A172 (cell line): ENCODE data around the gene FARP2. TPM values are rescaled to one million over a fixed set of nuclear protein-coding genes. Genes with fewer than 3 reads are reported as not detected.

Experiments
- DNase-seq: peaks from one replicate; pipeline ENCODE4 v3.0.0-alpha.2; 2015; ENCODE audit warnings: low spot score
- total RNA-seq: library from RNA; depleted of rRNA; stranded (reverse); fragments of >200 nt; shearing (Covaris generic); gene quantifications from 2 replicates; pipeline ENCODE4 v1.2.3, GENCODE V29; 2014; rRNA removed

The FARP2 gene
- total RNA-seq, 1 experiment from 2014 or later = 47.3 TPM

DNA sequence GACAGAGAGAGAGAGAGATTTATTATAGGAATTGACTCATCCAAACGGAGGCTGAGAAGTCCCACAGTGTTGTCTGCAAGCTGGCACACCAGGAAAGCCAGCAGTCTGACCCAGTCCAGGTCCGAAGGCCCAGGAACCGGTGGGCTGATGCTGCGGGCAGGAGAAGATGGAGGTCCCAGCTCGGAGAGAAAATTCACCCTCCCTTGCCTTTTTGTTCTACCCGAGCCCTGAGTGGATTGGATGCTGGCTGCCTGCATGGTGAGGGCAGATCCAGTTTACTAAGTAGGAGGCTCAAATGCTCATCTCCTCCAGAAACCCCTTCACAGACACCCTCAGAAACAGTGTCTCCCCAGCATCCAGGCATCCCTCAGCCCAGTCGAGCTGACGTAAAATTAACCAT is 174.5 kb downstream of the FARP2 start:
- no peak for DNase-seq

DNA sequence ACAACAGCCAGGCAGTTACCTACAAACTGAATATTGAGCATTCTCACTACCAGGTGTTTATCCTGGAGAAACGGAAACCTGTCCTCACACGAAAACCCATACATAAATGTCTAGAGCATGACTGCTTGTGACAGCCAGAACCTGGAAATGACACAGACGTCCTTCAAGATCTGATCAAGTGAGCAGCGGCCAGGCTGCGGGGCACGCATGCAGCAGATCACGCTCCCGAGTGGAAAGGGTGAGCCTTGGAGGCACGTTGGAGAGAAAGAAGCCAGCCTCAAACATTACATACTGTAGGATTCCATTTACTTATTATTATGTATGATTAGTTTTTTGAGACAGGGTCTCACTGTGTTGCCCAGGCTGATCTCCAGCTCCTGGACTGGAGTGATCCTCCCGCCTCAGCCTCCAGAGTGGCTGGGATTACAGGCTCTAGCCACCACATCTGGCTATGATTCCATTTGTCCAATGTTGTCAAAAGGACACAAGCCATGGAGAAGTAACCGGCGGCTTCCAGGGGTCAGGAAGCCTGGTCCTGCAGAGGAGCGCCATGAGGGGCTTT is 175.2 kb downstream of the FARP2 start:
- DNase-seq = no peak

DNA sequence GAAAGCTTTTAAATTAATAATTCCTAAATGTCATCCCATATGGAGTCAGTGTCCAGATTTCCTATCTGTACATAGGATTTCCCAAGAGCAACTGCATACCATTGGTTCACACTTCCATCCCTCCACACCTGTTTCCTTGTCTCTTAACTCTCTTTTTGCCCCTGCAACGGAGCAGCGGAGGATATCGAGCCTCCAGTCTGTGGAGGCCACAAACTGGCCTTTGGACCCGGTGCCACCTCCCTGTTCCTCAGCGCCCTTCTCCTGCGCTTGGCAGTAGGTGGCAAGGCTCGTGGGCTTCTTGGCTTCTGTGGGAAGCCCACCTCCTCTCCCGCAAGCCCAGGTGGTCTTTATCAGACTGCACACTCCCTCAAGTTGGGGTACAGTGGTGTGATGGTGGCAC is 176.1 kb downstream of the FARP2 start:
- no peak for DNase-seq

DNA sequence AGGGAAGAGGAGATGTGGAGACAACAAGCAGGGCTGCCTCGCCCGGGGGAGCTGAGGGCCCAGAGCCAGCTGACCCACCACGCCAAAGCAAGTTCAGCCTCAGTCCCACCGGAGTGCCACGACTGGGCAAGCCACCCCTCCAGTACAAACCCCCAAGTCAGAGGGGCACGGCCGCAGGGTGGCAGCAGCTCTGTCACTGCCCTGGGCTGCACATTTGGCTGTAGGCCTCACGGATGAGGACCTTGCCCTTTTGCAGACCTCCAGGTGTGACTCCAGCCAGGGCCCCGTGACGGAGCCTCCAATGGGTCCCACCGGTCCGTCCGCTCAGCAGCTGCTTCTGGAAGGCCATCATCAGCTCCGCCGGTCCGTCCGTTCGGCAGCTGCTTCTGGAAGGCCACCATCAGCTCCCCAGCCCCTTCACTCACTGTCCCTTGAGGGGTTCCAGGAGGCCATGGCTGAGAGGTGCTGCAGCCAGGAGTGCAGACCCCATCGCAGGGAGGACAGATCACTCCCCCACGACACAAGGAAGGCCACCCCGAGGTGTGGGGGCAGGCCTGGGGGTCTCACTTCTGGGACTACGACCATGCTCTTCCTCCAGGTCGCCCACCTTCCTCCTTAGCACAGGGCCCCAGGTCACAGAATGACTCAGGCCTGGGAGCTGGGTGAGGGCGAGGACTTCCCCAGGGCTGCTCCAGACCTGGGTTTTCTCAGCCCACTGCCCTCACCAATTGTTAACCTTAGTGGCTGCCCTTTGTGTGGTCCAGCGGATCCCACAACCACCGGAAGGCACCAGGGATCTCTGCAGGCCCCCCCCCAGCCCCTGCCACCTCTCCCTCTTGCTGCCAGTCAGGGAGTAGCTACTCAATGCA is 176.9 kb downstream of the FARP2 start:
- DNase-seq = no peak

DNA sequence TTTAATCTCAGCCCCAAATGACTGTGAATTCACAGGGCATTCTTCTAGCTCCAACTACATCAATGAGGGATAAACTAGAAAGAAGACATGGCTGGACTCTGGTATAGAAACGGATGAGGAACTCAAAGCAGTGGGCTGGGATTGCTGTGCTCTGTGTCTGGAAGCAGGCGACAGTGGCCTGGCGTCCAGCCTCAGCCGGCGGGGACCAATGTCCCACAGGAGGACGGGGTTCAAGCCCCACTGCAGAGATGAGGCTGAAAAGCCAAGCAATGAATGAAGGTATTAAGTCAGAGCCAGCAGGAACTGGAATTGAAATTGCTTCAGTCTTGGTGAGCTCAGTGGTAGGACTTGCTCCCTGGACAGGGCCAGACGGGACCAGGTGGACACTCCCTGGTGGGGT is 178.2 kb downstream of the FARP2 start:
- DNase-seq = no peak

DNA sequence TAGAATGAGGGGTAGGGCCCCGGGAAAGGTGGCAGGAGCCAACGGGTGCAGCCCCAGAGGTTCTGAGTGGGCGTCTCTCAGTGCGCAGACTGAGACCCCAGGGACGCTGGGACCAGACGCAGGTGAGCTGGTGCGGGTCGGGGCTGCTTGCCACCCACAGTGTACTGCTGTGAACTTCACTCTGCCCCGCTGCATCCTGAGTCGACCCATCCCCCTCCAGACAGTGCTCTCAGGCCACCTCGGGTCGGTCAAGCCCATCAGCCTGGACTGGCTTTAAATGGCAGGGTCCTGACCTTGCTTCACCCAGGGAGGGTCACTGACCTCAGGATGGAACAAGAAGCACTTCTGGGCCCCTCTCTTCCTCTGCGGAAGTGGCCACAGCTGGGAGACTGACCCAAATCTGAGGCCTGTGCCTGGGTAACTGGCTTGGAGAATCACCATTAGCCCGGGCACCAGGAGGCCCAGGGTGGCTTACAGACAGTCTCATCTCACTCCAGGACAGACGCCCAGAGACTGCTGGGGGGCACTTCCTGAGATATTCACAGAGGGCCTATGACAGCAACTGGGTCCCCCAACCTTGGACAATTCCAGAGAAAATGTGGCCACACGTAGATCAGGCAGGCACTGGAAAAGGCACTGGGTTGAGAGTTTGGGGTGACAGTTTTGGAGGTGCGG is 178.8 kb downstream of the FARP2 start:
- no peak for DNase-seq

DNA sequence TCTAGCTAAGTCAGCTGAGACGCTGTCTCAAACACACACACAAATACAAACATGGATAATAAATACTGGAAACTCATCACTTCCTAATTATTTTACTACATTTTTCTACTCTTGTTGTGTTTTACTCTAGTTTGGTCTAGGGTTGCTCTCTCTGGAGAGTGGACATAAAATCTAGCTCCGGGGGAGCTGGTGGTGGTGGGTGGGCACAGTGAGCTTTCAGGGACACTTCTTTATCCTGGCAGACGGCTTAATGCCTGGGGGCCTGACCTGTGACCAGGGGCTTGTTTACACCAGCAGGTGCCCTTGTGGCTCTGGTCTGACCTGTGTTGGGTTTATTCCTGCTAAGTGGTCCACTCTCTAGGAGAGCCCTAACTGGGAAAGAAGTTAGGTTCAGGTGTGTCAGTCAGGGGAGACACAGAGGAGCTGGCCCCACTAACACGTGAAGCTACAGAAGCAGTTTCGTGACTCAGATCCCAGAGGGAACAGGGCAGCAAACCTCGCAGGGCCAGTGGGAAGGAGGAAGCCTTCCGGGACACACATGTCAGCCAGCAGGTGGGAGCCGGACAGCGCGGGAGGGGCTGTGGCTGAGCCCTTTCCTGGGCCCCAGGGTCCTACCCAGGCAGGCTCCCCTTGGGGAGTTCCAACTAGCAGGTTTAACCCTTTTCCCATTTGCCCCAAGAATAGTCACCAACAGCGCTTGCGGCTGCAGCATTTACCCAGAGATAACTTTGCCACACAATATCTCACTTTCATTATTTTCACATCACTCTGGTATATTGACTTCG is 180.0 kb downstream of the FARP2 start:
- DNase-seq = no peak

DNA sequence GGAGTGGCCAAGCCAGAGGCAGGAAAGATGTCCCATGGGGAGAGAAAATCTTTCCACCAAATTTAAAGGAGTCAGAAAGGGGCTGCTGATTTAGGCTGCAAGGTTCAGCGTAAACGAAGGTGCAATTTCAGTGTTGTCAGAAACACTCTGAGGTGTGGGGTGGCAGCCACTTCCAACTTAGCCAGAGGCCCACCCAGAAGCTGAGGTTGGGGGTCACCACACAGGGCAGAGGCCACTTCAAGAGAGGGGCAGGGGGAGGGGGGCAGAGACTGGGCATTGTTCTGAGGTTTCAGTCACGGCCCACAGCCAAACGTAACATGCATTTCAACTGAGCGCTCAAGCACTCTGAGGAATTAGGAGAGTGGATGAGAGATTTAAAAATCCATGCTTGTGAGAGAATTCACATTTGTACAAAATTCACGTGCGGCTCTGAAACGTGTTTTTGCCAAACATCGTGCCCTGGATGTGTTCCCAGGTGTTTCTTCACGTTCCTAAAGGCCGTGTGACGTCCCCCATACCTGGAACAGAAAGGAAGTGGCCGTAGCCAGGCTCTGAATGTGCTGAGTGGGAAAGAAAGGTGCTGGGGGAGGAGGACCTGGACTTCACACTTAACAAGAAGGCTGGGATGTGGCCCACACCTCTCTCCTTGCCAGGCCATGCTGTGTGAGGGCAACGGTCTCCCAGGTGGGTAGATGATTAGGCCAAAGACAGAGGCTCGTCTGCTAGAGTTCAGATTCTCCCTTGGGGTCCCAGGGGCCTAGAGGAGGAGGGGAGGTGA is 182.9 kb downstream of the FARP2 start:
- DNase-seq = no peak

DNA sequence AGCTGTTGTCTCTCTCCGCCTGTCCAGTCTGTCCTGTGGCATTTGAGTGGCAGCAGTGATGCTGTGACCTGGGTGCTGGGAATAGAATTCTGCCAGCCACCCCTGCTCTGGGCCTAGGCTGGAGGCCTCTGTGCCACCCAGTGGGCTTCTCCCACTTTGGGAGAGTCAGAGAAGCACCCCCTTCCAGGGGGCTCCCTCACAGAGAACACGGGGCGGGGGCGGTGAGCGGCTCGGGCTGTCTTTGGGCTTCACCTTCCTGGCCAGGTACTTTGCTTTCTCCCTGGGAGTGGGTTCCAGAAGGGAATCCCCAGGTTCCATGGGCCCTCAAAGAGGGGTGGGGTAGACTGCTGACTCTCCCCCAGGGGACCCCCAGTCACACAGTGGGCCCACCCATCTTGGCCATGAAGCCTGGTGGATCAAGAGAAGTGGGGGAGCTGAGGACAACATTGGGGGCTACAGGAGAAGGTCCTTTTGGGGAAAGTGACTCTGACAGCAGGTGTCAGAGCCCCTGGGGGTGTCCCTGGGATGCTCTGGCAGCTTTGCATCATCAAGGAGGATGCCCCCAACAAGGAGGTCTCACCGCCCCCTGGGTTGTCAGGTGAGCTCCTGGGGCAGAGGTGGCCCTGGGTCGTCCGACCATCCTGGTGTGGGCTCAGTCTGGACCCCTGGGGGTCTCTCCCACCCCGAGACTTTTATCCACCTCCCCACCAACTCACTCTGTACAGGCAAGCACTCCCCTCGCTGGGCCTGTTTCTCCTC is 183.7 kb downstream of the FARP2 start:
- no peak for DNase-seq

DNA sequence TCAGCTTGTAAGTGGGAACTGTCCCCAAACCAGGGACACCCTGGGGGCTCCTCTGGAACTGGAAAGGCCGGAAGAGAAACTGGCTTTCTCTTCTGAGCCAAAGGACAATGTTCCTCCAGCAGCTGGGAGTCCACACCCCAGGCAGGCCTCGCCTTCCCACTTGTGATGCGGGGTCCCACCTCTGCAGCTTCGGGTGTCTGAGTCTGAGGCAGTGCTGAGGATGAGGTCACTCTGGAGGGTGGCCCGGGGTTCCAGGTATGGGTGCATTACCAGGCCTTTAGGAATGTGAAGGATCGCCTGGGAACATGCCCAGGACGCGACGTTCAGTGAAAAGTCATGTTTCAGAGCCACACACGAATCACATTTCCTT is 184.3 kb downstream of the FARP2 start:
- no peak for DNase-seq

DNA sequence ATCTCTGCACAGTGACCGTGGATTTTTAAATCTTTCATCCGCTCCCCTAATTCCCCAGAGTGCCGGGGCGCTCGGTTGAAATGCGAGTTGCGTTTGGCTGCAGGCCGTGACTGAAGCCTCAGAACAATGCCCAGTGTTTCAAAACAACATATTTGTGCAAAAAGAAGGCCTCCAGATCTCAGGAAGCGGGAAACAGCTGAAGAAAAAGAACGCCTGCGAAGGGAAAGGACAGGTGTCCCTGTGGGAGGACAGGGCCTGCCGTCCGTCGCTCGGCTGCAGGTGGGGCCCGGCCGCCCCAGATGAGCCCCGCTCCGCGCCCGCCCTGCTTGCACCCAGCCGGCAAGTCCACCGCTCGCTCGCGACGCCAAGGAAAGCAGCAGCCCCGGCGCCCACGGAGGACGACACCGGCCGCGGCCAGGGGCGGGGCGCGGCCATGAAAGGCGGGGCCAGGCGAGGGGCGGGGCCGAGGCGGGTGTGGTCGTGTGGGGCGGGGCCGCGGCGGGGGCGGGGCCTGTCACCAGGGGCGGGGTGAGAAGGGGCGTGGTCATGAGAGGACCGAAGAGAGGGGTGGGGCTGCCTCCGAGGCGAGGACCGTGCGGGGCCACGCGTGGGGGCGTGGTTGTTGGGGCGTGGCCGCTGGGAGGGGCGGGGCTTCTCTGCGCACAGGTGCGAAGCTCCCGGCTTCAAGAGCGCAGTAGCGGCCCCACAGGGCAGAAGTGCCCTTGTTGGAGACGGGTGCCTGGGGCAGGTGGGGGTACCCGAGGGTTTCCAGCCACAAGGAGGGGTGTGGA is 184.9 kb downstream of the FARP2 start:
- no peak for DNase-seq

DNA sequence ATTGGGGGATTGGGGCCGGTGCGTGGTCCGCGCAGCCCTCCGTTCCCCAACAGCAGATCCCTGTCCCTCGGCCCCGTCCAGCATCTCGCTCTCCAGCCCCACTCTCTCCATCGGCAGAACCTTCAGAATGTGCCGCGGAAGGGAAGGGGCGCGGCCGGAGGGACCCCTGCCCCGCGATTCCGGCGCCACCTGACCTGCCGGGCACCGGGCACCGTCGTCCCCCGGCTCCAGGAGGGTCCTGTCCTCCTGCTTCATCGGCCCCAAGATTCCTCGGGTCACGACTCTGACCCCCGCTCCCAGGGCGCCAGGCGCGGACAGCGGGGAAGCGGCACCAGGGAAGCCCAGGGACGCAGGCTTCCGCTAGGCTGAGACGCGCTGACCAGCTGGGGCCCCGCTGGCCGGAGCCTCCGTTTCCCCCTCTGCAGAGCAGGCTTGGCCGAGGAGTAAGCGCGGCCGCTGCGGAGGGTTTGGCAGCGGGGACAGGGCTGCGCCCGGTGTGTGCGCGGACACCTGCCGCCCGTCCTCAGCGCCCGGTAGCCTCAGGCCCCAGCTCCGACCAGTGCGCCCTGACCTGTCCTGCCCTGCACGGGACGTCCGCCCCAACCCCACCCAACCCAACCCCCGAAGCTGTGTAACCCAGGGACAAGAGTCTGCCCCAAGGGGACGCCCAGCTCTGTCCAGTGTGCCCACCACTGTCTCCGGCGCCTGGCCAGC is 185.6 kb downstream of the FARP2 start:
- DNase-seq = no peak

DNA sequence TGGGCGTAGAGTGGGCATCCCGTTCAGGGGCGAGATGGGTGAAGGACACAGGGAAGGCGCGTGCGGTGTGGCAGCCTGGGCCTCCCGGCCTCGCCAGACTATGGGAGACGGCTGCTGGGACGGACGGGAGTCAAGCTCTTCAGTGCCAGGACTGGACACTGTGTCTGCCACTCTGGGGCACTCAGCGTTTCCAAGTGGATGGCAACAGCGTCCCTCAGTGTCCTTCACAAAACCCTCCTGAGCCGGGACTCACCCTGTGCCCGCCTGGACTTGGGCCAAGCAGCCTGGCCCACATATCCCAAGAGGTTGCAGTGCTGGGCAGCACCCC is 186.2 kb downstream of the FARP2 start:
- no peak for DNase-seq

Other genes starting within 250 kb of the FARP2 start
- gene PASK, start 206.8 kb upstream of the FARP2 start, total RNA-seq = 5.9 and 7.5 TPM in 2 replicates
- 125 and 132 TPM in 2 replicates for gene PPP1R7, start 205.8 kb upstream of the FARP2 start, total RNA-seq
- 0.03 and 0.72 TPM in 2 replicates for gene ANO7, start 167.6 kb upstream of the FARP2 start, total RNA-seq
- gene HDLBP, start 40.6 kb upstream of the FARP2 start, total RNA-seq = 458 and 509 TPM in 2 replicates
- gene SEPTIN2, start 40.4 kb upstream of the FARP2 start, total RNA-seq = 374 and 393 TPM in 2 replicates
- gene STK25, start 152.3 kb downstream of the FARP2 start, total RNA-seq = 201 and 202 TPM in 2 replicates
- gene BOK, start 202.5 kb downstream of the FARP2 start, total RNA-seq = 0.07 and 0.60 TPM in 2 replicates